Natural killer cell (primary cell): ENCODE data around the gene WWTR1. TPM values are rescaled to one million over a fixed set of nuclear protein-coding genes. Genes with fewer than 3 reads are reported as not detected.

Source experiments
- ATAC-seq, 3 donors: fragments of 150-1000 bp in 2 of 3; fragments of 200-7000 bp in 1 of 3; cut with Tn5 transposase; 1 replicate in 1 of 3; 2 replicates in 2 of 3; pipeline ENCODE4 v1.10.0; 2021; ENCODE audit warnings: mild to moderate bottlenecking in 2 of 3, moderate library complexity in 2 of 3
- DNase-seq, 2 donors: peaks; one replicate each; pipeline versions ENCODE4 v3.0.0 to v3.0.0-alpha.2; 2013 to 2021; ENCODE audit warnings: mixed read lengths in 1 of 2
- H3K27ac ChIP-seq: one replicate; pipeline ENCODE4 v1.5.1; 2013; ENCODE audit warnings: mild to moderate bottlenecking, low read length
- H3K27me3 ChIP-seq: one replicate; pipeline ENCODE4 v1.6.1; 2013; ENCODE audit warnings: low read length; ENCODE audit not compliant: control insufficient read depth, insufficient read depth
- H3K36me3 ChIP-seq: one replicate; pipeline ENCODE4 v1.6.1; 2013; ENCODE audit warnings: low read length; ENCODE audit not compliant: control insufficient read depth, insufficient read depth
- H3K4me1 ChIP-seq: one replicate; pipeline ENCODE4 v1.6.1; 2013; ENCODE audit warnings: low read length; ENCODE audit not compliant: control insufficient read depth, insufficient read depth
- H3K4me3 ChIP-seq: one replicate; pipeline ENCODE4 v1.5.1; 2013; ENCODE audit warnings: low read length
- H3K9me3 ChIP-seq: one replicate; pipeline ENCODE4 v1.6.1; 2013; ENCODE audit warnings: low read length; ENCODE audit not compliant: control insufficient read depth, insufficient read depth
- H3K27ac Mint-ChIP-seq, 2 donors: one replicate each; pipeline ENCODE4 v1.8.0; 2022; ENCODE audit warnings: mild to moderate bottlenecking in 2 of 2, mixed read lengths in 2 of 2, moderate library complexity in 1 of 2
- H3K27me3 Mint-ChIP-seq, 2 donors: one replicate each; pipeline ENCODE4 v1.8.0; 2022; ENCODE audit warnings: low read depth in 2 of 2, mixed read lengths in 2 of 2
- H3K36me3 Mint-ChIP-seq: one replicate; pipeline ENCODE4 v1.8.0; 2022; ENCODE audit warnings: mixed read lengths
- H3K4me1 Mint-ChIP-seq, 2 donors: one replicate each; pipeline ENCODE4 v1.8.0; 2022; ENCODE audit warnings: mixed read lengths in 2 of 2
- H3K4me3 Mint-ChIP-seq: one replicate; pipeline ENCODE4 v1.8.0; 2022; ENCODE audit warnings: mild to moderate bottlenecking, moderate library complexity, mixed read lengths
- H3K9me3 Mint-ChIP-seq, 2 donors: one replicate each; pipeline ENCODE4 v1.8.0; 2022; ENCODE audit warnings: mixed read lengths in 2 of 2
- CTCF ChIP-seq: fragments of 200-600 bp; IDR thresholded peaks from one replicate; pipeline ENCODE4 v1.8.0; 2022; ENCODE audit warnings: antibody characterized with exemption
- WGBS: methylation state at CpG from one replicate; pipeline ENCODE4 v1.1.7; 2013; ENCODE audit warnings: missing lambda C conversion rate; ENCODE audit not compliant: insufficient coverage; 5-methylcytosine and 5-hydroxymethylcytosine counted together
- intact Hi-C: fragments of 100-400 bp; cut with micrococcal nuclease; formaldehyde crosslinking; loops from one replicate; pipeline ENCODE4 v1.14.2; 2022
- total RNA-seq, 4 donors: library from RNA; stranded (reverse); fragments of 120-200 nt in 1 of 4; gene quantifications; one replicate each; pipeline versions ENCODE4 v1.2.3 to v1.2.4, GENCODE V29; 2013 to 2022

The WWTR1 gene
- 1 to 10 TPM in 1 of 3 donors, under 1 TPM in 2; 0.72 to 1.1 (median 0.73) TPM for total RNA-seq
- total RNA-seq (2013), result 0.63 TPM

- ATAC-seq, result peak; percentile 57 to 66 (median 63)
- Mint-ChIP-seq H3K4me1 (peaks cover 12 to 20% of the 10 kb centered on the region in 2 donors), H3K4me3 (peak within 1 kb of the TSS; percentile 80), H3K27me3 (peaks cover 39 to 60% of the 10 kb centered on the region in 2 donors), H3K36me3 (no peaks in the 10 kb centered on the region), H3K9me3 (no peaks in the 10 kb centered on the region), H3K27ac (no peak within 1 kb of the TSS)
- H3K4me1 ChIP-seq, result peaks cover 20% of the 10 kb centered on the region
- intact Hi-C loops, result no loop called here
- H3K27me3 ChIP-seq, result peaks cover 16% of the 10 kb centered on the region
- under 1% methylated on average over 50 of the region's 52 CpGs for WGBS
- peak in 1 of 2 donors; percentile 49 for DNase-seq
- no peak within 1 kb of the TSS for H3K27ac ChIP-seq
- peak within 1 kb of the TSS; percentile 54 for H3K4me3 ChIP-seq
- no peak for TF ChIP-seq CTCF
- no peaks in the 10 kb centered on the region for H3K36me3 ChIP-seq
- H3K9me3 ChIP-seq, result no peaks in the 10 kb centered on the region
Observed at GRCh38 chr3:149657926-149658743, at the start of gene WWTR1. TSS of gene WWTR1 (minus strand) at chr3:149658025. CDS start at chr3:149657306, 719 bp downstream.

- H3K4me3 ChIP-seq, result no peak overlapping the region
- Mint-ChIP-seq H3K9me3 (no peaks in the 10 kb centered on the region), H3K4me1 (no peaks in the 10 kb centered on the region), H3K27ac (no peak overlapping the region), H3K27me3 (peaks cover 0 to 3% of the 10 kb centered on the region in 2 donors), H3K36me3 (no peaks in the 10 kb centered on the region), H3K4me3 (no peak overlapping the region)
- intact Hi-C loops, result no loop called here
- H3K4me1 ChIP-seq, result no peaks in the 10 kb centered on the region
- ATAC-seq, result no peak
- DNase-seq, result no peak
- no peak overlapping the region for H3K27ac ChIP-seq
- no peak for TF ChIP-seq CTCF
- H3K36me3 ChIP-seq, result no peaks in the 10 kb centered on the region
- no peaks in the 10 kb centered on the region for H3K9me3 ChIP-seq
- WGBS, result 93% methylated on average over 3 of the region's 3 CpGs
- no peaks in the 10 kb centered on the region for H3K27me3 ChIP-seq
Observed at GRCh38 chr3:149706905-149707304, 49.1 kb upstream of the WWTR1 start.

GRCh38 chr3:149705416-149705815, 47.6 kb upstream of the WWTR1 start:
- Histone ChIP-seq H3K36me3 (no peaks in the 10 kb centered on the region), H3K4me3 (no peak overlapping the region), H3K27ac (no peak overlapping the region), H3K27me3 (no peaks in the 10 kb centered on the region), H3K4me1 (no peaks in the 10 kb centered on the region), H3K9me3 (no peaks in the 10 kb centered on the region)
- intact Hi-C loops, result no loop called here
- Mint-ChIP-seq H3K9me3 (no peaks in the 10 kb centered on the region), H3K36me3 (no peaks in the 10 kb centered on the region), H3K4me1 (no peaks in the 10 kb centered on the region), H3K4me3 (no peak overlapping the region), H3K27ac (no peak overlapping the region), H3K27me3 (no peaks in the 10 kb centered on the region)
- ATAC-seq, result no peak
- DNase-seq, result no peak
- TF ChIP-seq CTCF, result no peak
